Peyer's patch (tissue), 4 donors: ENCODE measurements around the gene SH3D21.

Experiments
- POLR2A ChIP-seq, 2 donors: fragments of 450-650 bp; IDR thresholded peaks; one replicate each; pipeline ENCODE4 v1.5.1; 2017; ENCODE audit warnings: antibody characterized with exemption in 2 of 2, mild to moderate bottlenecking in 2 of 2, moderate library complexity in 2 of 2
- TF ChIP-seq, protein P1 (sequence below), 6 experiments: fragments of 450-650 bp in 4 of 6; fragments of 200-600 bp in 2 of 6; sonication (generic) in 1 of 6; IDR thresholded peaks; one replicate each; pipeline ENCODE4 v1.5.1; 2017 to 2019; ENCODE audit warnings: antibody characterized with exemption in 6 of 6, mild to moderate bottlenecking in 3 of 6, moderate library complexity in 1 of 6

GRCh38 chr1:36321119-36321951, 15.2 kb downstream of the SH3D21 start:
- TF ChIP-seq, protein P1, sequence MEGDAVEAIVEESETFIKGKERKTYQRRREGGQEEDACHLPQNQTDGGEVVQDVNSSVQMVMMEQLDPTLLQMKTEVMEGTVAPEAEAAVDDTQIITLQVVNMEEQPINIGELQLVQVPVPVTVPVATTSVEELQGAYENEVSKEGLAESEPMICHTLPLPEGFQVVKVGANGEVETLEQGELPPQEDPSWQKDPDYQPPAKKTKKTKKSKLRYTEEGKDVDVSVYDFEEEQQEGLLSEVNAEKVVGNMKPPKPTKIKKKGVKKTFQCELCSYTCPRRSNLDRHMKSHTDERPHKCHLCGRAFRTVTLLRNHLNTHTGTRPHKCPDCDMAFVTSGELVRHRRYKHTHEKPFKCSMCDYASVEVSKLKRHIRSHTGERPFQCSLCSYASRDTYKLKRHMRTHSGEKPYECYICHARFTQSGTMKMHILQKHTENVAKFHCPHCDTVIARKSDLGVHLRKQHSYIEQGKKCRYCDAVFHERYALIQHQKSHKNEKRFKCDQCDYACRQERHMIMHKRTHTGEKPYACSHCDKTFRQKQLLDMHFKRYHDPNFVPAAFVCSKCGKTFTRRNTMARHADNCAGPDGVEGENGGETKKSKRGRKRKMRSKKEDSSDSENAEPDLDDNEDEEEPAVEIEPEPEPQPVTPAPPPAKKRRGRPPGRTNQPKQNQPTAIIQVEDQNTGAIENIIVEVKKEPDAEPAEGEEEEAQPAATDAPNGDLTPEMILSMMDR (IDR thresholded peaks at IDR 0.05) = no peak
- TF ChIP-seq POLR2A (IDR thresholded peaks at IDR 0.05) = no peak
